Effector memory CD4-positive, alpha-beta T cell (primary cell): Measurements from ENCODE around the gene GID4.

ENCODE experiments used
- DNase-seq, 3 donors: peaks; one replicate each; pipeline ENCODE4 v3.0.0-alpha.2; 2020
- H3K27ac ChIP-seq: 2 replicates; pipeline ENCODE4 v1.7.0; 2013; ENCODE audit warnings: mild to moderate bottlenecking, low read length, moderate library complexity; ENCODE audit not compliant: insufficient read depth, poor library complexity, severe bottlenecking
- H3K27me3 ChIP-seq: replicated peaks from 2 replicates; pipeline ENCODE4 v1.7.0; 2013; ENCODE audit warnings: mild to moderate bottlenecking, low read length; ENCODE audit not compliant: insufficient read depth, control insufficient read depth, poor library complexity, severe bottlenecking
- H3K36me3 ChIP-seq: 2 replicates; pipeline ENCODE4 v1.7.0; 2013; ENCODE audit warnings: mild to moderate bottlenecking, low read length, moderate library complexity; ENCODE audit not compliant: control insufficient read depth, insufficient read depth
- H3K4me1 ChIP-seq: 2 replicates; pipeline ENCODE4 v1.7.0; 2013; ENCODE audit warnings: low read length, mild to moderate bottlenecking; ENCODE audit not compliant: control insufficient read depth, insufficient read depth, poor library complexity, severe bottlenecking
- H3K4me3 ChIP-seq: 2 replicates; pipeline ENCODE4 v1.7.0; 2013; ENCODE audit warnings: low read length, low read depth, mild to moderate bottlenecking; ENCODE audit not compliant: insufficient read depth, poor library complexity, severe bottlenecking
- H3K9me3 ChIP-seq: 2 replicates; pipeline ENCODE4 v1.7.0; 2013; ENCODE audit warnings: mild to moderate bottlenecking, low read length, moderate library complexity; ENCODE audit not compliant: control insufficient read depth

GID4 gene

GRCh38 chr17:18041776-18042175, 2.6 kb downstream of the GID4 start:
- Histone ChIP-seq H3K9me3 (no peaks in the 10 kb centered on the region), H3K27me3 (no peaks in the 10 kb centered on the region), H3K4me3 (no peak overlapping the region), H3K4me1 (peaks cover 26% of the 10 kb centered on the region), H3K27ac (no peak overlapping the region), H3K36me3 (peaks cover 12% of the 10 kb centered on the region)
- no peak for DNase-seq

GRCh38 chr17:18042983-18043382, 3.8 kb downstream of the GID4 start:
- Histone ChIP-seq H3K27me3 (no peaks in the 10 kb centered on the region), H3K4me1 (peaks cover 19% of the 10 kb centered on the region), H3K36me3 (peaks cover 12% of the 10 kb centered on the region), H3K9me3 (no peaks in the 10 kb centered on the region), H3K4me3 (no peak overlapping the region), H3K27ac (no peak overlapping the region)
- DNase-seq, result no peak

GRCh38 chr17:18043491-18043890, 4.3 kb downstream of the GID4 start:
- H3K36me3 ChIP-seq, result peaks cover 12% of the 10 kb centered on the region
- H3K9me3 ChIP-seq, result no peaks in the 10 kb centered on the region
- no peak for DNase-seq
- no peak overlapping the region for H3K4me3 ChIP-seq
- peaks cover 14% of the 10 kb centered on the region for H3K4me1 ChIP-seq
- no peaks in the 10 kb centered on the region for H3K27me3 ChIP-seq
- H3K27ac ChIP-seq, result no peak overlapping the region

GRCh38 chr17:18044609-18045008, 5.4 kb downstream of the GID4 start:
- no peak overlapping the region for H3K27ac ChIP-seq
- no peaks in the 10 kb centered on the region for H3K9me3 ChIP-seq
- H3K4me1 ChIP-seq, result peaks cover 11% of the 10 kb centered on the region
- no peak for DNase-seq
- H3K36me3 ChIP-seq, result peaks cover 12% of the 10 kb centered on the region
- no peak overlapping the region for H3K4me3 ChIP-seq
- H3K27me3 ChIP-seq, result no peaks in the 10 kb centered on the region

- Histone ChIP-seq H3K4me3 (no peak overlapping the region), H3K27me3 (no peaks in the 10 kb centered on the region), H3K4me1 (peaks cover 1% of the 10 kb centered on the region), H3K9me3 (no peaks in the 10 kb centered on the region), H3K36me3 (peaks cover 19% of the 10 kb centered on the region), H3K27ac (no peak overlapping the region)
- no peak for DNase-seq
Observed at GRCh38 chr17:18045691-18046350, 6.6 kb downstream of the GID4 start.

DNA sequence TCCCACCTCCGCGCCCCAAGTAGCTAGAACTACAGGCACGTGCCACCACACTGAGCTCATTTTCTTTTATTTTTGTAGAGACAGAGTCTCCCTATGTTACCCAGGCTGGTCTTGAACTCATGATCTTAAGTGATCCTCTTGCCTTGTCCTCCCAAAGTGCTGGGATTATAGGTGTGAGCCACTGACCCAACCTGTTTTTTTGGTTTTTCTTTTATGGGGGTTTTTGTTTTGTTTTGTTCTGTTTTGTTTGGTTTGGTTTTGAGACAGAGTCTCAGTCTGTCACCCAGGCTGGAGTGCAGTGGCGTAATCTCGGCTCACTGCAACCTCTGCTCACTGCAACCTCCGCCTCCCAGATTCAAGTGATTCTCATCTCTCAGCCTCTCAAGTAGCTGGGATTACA, 16.4 kb downstream of the GID4 start:
- no peak for DNase-seq
- peaks cover 27% of the 10 kb centered on the region for H3K36me3 ChIP-seq

GRCh38 chr17:18056214-18056613, 17.0 kb downstream of the GID4 start:
- Histone ChIP-seq H3K36me3 (peaks cover 31% of the 10 kb centered on the region), H3K4me1 (no peaks in the 10 kb centered on the region), H3K27me3 (no peaks in the 10 kb centered on the region), H3K4me3 (no peak overlapping the region), H3K27ac (no peak overlapping the region), H3K9me3 (no peaks in the 10 kb centered on the region)
- no peak for DNase-seq

More for the DNA sequence above, 16.4 kb downstream of the GID4 start:
- Histone ChIP-seq H3K4me1 (no peaks in the 10 kb centered on the region), H3K4me3 (no peak overlapping the region), H3K27ac (no peak overlapping the region), H3K27me3 (no peaks in the 10 kb centered on the region), H3K9me3 (no peaks in the 10 kb centered on the region)

DNA sequence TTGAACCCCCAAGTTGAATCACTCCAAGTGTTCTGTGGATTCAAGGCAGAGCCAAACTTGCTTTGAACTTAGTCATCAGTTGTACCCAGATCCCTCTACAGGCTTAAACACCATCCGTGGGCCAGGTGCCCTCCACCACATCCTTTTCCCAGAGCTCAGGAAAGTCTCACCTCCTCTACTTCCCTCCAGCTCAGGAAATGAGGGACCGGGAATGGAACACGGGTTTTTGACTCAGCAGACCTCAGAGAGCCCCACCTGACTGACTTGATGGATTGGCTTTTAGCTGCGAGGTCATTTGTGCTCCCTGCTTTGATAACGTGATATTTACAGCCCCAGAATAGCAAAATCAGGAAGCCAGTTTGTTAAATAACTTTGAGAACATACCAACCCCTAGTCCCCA, 20.1 kb downstream of the GID4 start:
- H3K36me3 ChIP-seq, result peaks cover 37% of the 10 kb centered on the region
- no peaks in the 10 kb centered on the region for H3K9me3 ChIP-seq
- DNase-seq, result no peak
- no peak overlapping the region for H3K27ac ChIP-seq
- no peaks in the 10 kb centered on the region for H3K4me1 ChIP-seq
- H3K4me3 ChIP-seq, result no peak overlapping the region
- no peaks in the 10 kb centered on the region for H3K27me3 ChIP-seq

GRCh38 chr17:18064053-18064452, 24.8 kb downstream of the GID4 start:
- H3K27ac ChIP-seq, result no peak overlapping the region
- no peaks in the 10 kb centered on the region for H3K4me1 ChIP-seq
- H3K9me3 ChIP-seq, result no peaks in the 10 kb centered on the region
- DNase-seq, result no peak
- H3K4me3 ChIP-seq, result no peak overlapping the region
- peaks cover 34% of the 10 kb centered on the region for H3K36me3 ChIP-seq
- no peaks in the 10 kb centered on the region for H3K27me3 ChIP-seq

GRCh38 chr17:18065546-18065945, 26.3 kb downstream of the GID4 start:
- no peaks in the 10 kb centered on the region for H3K9me3 ChIP-seq
- peaks cover 28% of the 10 kb centered on the region for H3K36me3 ChIP-seq
- no peak overlapping the region for H3K27ac ChIP-seq
- H3K4me1 ChIP-seq, result no peaks in the 10 kb centered on the region
- H3K27me3 ChIP-seq, result no peaks in the 10 kb centered on the region
- DNase-seq, result no peak
- no peak overlapping the region for H3K4me3 ChIP-seq
